CD4-positive, alpha-beta T cell treated with Interleukin-15 for 4 hours (primary cell): ENCODE results near the gene EFNA3.

Experiments used
- DNase-seq: peaks from one replicate; pipeline ENCODE4 v3.0.0-alpha.2; 2020; ENCODE audit warnings: low spot score

The EFNA3 gene

GRCh38 chr1:155083865-155084721, 5.5 kb downstream of the EFNA3 start:
- DNase-seq, result no peak

GRCh38 chr1:155084722-155085503, 6.3 kb downstream of the EFNA3 start:
- peak; percentile 92 for DNase-seq

GRCh38 chr1:155085504-155086127, 7.0 kb downstream of the EFNA3 start:
- peak; percentile 80 for DNase-seq

- peak; percentile 74 for DNase-seq
Observed at GRCh38 chr1:155086128-155086741, 7.6 kb downstream of the EFNA3 start.

- no peak for DNase-seq
Observed at GRCh38 chr1:155086856-155087535, 8.4 kb downstream of the EFNA3 start.

GRCh38 chr1:155091071-155092051, 12.7 kb downstream of the EFNA3 start:
- DNase-seq, result peak; percentile 82

GRCh38 chr1:155092131-155092530, 13.5 kb downstream of the EFNA3 start:
- DNase-seq, result no peak

GRCh38 chr1:155092641-155093040, 14.0 kb downstream of the EFNA3 start:
- DNase-seq, result no peak

- DNase-seq, result no peak
Observed at GRCh38 chr1:155093911-155094621, 15.4 kb downstream of the EFNA3 start.

- DNase-seq, result no peak
Observed at GRCh38 chr1:155094622-155094948, 15.9 kb downstream of the EFNA3 start.

GRCh38 chr1:155099331-155099730, 20.7 kb downstream of the EFNA3 start:
- no peak for DNase-seq

GRCh38 chr1:155103325-155103724, 24.7 kb downstream of the EFNA3 start:
- no peak for DNase-seq

GRCh38 chr1:155104605-155105534, 26.2 kb downstream of the EFNA3 start:
- DNase-seq, result no peak

GRCh38 chr1:155105604-155106011, 27.0 kb downstream of the EFNA3 start:
- no peak for DNase-seq

- no peak for DNase-seq
Observed at GRCh38 chr1:155106862-155107261, 28.2 kb downstream of the EFNA3 start.

- no peak for DNase-seq
Observed at GRCh38 chr1:155107309-155108264, 28.9 kb downstream of the EFNA3 start.

GRCh38 chr1:155108296-155108695, 29.7 kb downstream of the EFNA3 start:
- DNase-seq, result no peak

GRCh38 chr1:155110381-155110780, 31.7 kb downstream of the EFNA3 start:
- no peak for DNase-seq
